Ishikawa (cell line): Measurements from ENCODE around the gene MEF2C.

Source experiments
- CEBPB ChIP-seq: IDR thresholded peaks from 2 replicates; pipeline ENCODE4 v1.6.1; 2012
- CREB1 ChIP-seq: IDR thresholded peaks from 2 replicates; pipeline ENCODE4 v1.6.1; 2012; ENCODE audit warnings: low read depth
- EGR1 ChIP-seq: IDR thresholded peaks from 2 replicates; pipeline ENCODE4 v1.6.1; 2012
- EP300 ChIP-seq: IDR thresholded peaks from 2 replicates; pipeline ENCODE4 v1.6.1; 2012; ENCODE audit warnings: borderline replicate concordance
- FOXM1 ChIP-seq: IDR thresholded peaks from 2 replicates; pipeline ENCODE4 v1.6.1; 2012; ENCODE audit warnings: low read depth, borderline replicate concordance
- NFIC ChIP-seq: IDR thresholded peaks from 2 replicates; pipeline ENCODE4 v1.6.1; 2012
- RAD21 ChIP-seq: IDR thresholded peaks from 2 replicates; pipeline ENCODE4 v1.6.1; 2012; ENCODE audit warnings: low read depth
- TAF1 ChIP-seq: IDR thresholded peaks from 2 replicates; pipeline ENCODE4 v1.6.1; 2012; ENCODE audit warnings: low read depth, mild to moderate bottlenecking
- TCF12 ChIP-seq: IDR thresholded peaks from 2 replicates; pipeline ENCODE4 v1.6.1; 2012; ENCODE audit warnings: low read depth
- TEAD4 ChIP-seq: IDR thresholded peaks from 2 replicates; pipeline ENCODE4 v1.6.1; 2012
- YY1 ChIP-seq: IDR thresholded peaks from 2 replicates; pipeline ENCODE4 v1.6.1; 2012; ENCODE audit warnings: low read depth
- ZBTB7A ChIP-seq: IDR thresholded peaks from 2 replicates; pipeline ENCODE4 v1.6.1; 2012; ENCODE audit warnings: low read depth
- TF ChIP-seq, protein P1 (sequence below): IDR thresholded peaks from 2 replicates; pipeline ENCODE4 v1.6.1; 2012
- TF ChIP-seq, protein P2 (sequence below): IDR thresholded peaks from 2 replicates; pipeline ENCODE4 v1.6.1; 2012; ENCODE audit warnings: low read depth, mild to moderate bottlenecking
- TF ChIP-seq, protein P3 (sequence below): IDR thresholded peaks from 2 replicates; pipeline ENCODE4 v1.6.1; 2012

The MEF2C gene

DNA sequence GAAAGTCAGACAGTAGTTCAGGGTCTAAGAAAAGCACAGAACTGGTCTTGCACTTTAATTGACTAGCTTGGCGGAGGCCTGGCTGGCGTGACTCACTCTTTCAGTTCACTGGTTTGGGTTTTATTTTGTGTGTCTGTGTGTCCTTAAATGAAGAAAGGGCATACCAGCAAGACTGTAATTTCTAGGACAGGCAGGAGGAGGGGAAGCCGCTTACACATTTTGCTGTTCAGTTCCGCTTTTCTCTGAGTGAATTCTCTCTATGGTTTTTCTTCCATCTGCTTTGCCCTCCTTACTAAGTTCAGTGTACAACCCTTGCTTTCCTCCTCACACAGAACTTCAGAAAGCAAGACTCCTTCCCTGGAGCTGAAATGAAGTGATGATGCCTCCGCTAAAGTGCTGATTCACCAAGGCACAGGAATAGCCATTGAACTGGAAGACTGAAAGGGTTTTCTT is 150.8 kb downstream of the MEF2C start:
- TF ChIP-seq TAF1 (no peak), TCF12 (no peak), NFIC (no peak), FOXM1 (no peak), YY1 (no peak), CREB1 (no peak), TEAD4 (no peak), EGR1 (no peak), RAD21 (no peak), ZBTB7A (no peak), EP300 (no peak), CEBPB (no peak)
- TF ChIP-seq, protein P1, sequence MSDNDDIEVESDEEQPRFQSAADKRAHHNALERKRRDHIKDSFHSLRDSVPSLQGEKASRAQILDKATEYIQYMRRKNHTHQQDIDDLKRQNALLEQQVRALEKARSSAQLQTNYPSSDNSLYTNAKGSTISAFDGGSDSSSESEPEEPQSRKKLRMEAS, result no peak
- TF ChIP-seq, protein P2, sequence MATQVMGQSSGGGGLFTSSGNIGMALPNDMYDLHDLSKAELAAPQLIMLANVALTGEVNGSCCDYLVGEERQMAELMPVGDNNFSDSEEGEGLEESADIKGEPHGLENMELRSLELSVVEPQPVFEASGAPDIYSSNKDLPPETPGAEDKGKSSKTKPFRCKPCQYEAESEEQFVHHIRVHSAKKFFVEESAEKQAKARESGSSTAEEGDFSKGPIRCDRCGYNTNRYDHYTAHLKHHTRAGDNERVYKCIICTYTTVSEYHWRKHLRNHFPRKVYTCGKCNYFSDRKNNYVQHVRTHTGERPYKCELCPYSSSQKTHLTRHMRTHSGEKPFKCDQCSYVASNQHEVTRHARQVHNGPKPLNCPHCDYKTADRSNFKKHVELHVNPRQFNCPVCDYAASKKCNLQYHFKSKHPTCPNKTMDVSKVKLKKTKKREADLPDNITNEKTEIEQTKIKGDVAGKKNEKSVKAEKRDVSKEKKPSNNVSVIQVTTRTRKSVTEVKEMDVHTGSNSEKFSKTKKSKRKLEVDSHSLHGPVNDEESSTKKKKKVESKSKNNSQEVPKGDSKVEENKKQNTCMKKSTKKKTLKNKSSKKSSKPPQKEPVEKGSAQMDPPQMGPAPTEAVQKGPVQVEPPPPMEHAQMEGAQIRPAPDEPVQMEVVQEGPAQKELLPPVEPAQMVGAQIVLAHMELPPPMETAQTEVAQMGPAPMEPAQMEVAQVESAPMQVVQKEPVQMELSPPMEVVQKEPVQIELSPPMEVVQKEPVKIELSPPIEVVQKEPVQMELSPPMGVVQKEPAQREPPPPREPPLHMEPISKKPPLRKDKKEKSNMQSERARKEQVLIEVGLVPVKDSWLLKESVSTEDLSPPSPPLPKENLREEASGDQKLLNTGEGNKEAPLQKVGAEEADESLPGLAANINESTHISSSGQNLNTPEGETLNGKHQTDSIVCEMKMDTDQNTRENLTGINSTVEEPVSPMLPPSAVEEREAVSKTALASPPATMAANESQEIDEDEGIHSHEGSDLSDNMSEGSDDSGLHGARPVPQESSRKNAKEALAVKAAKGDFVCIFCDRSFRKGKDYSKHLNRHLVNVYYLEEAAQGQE, result no peak
- TF ChIP-seq, protein P3, sequence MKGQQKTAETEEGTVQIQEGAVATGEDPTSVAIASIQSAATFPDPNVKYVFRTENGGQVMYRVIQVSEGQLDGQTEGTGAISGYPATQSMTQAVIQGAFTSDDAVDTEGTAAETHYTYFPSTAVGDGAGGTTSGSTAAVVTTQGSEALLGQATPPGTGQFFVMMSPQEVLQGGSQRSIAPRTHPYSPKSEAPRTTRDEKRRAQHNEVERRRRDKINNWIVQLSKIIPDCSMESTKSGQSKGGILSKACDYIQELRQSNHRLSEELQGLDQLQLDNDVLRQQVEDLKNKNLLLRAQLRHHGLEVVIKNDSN, result no peak

DNA sequence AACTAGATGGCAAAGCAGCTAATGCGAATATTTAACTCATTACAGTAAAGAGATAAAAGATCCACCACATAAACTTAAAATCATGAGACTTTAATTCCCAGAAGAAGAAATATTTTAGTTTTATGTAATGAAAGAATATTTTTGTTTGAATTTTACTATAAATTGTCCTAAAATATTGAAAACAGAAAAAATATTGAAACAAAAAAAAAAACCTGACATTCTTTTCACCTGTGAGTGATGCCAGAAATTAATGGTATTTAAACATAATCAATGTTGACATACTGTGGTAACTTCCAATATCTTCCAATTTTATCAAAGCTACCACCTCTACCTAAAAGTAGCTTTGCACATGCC is 153.2 kb downstream of the MEF2C start:
- TF ChIP-seq, protein P3, result no peak
- TF ChIP-seq EP300, result no peak
- TF ChIP-seq, protein P2, result no peak
- TF ChIP-seq RAD21, result no peak
- TF ChIP-seq TCF12, result no peak
- no peak for TF ChIP-seq YY1
- TF ChIP-seq CREB1, result no peak
- TF ChIP-seq TAF1, result no peak
- TF ChIP-seq ZBTB7A, result no peak
- no peak for TF ChIP-seq NFIC
- TF ChIP-seq TEAD4, result no peak
- TF ChIP-seq FOXM1, result no peak
- TF ChIP-seq CEBPB, result no peak
- TF ChIP-seq EGR1, result no peak
- TF ChIP-seq, protein P1, result no peak

DNA sequence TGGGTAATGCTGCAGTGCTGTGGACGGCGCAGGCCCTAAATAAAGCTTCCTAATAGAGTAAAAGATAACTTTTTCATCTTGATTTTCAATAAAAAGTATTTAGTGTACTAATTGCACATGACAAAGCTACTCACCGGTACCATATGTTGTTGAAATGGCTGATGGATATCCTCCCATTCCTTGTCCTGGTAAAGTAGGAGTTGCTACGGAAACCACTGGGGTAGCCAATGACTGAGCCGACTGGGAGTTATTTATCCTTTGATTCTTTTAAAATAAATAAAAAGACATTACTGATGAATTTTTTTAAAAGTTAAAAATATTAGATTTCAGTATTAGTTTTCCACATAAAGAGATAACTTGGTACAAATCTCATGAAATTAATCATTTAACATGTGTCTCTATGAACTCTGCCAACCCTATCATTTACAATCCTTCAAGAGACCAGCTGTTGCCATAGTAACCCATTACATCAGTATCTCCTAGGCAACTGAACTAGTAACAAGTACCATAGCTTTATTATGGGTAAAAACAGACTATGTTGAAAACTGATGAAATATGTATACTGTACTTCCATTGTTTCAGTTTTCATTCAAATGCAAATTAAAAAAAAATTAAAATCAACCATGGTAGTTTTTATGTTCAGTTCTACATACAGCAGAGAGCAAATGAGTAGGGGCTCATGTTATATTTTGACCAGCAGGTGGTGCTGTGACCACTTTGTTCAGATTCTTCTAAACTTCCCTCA is 153.7 kb downstream of the MEF2C start:
- TF ChIP-seq FOXM1 (no peak), RAD21 (peak; percentile 78)

DNA sequence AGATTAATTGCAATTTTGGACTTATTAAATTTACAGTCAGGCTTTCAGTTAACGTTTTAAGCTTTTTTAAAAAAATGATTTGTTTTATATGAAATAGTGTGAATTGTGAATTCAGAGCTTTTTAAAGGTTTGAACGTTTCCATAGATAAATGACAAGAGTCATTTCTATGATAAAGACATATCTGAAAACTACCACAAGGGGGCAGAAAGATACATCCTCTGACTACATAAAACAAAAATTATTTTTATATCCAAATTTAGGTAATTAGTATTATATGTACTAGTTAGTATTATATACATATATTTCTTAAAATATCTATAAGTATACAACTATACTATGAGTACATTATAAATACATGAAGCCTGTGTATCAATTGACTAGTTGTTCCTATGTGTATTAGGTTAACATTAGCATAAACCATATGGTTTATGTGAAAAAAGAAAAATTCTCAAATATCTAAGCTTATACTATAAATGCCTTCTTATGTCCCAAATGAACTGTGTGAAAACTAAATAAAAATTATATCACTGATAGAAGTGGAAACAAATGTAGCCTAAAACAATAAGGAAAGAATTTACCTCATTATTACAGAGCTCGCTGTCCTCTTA is 155.2 kb downstream of the MEF2C start:
- TF ChIP-seq EGR1 (no peak), RAD21 (peak; percentile 35), TCF12 (no peak), FOXM1 (no peak), YY1 (no peak)
- TF ChIP-seq, protein P2, result no peak
